Stomach (tissue), 9 donors: ENCODE measurements around the gene MTCH1. TPM values are rescaled to one million over a fixed set of nuclear protein-coding genes. Genes with fewer than 3 reads are reported as not detected.

ENCODE experiments used
- DNase-seq, 2 donors: peaks; one replicate each; pipeline versions ENCODE4 v3.0.0 to v3.0.0-alpha.2; 2013 to 2019
- H3K27ac ChIP-seq, 5 donors: fragments of 200-600 bp in 4 of 5; sonication (generic) in 4 of 5; one replicate each; pipeline ENCODE4 v1.5.1; 2013 to 2019; ENCODE audit warnings: mild to moderate bottlenecking in 1 of 5, moderate library complexity in 1 of 5
- H3K27me3 ChIP-seq, 3 donors: fragments of 200-600 bp; sonication (generic); one replicate each; pipeline ENCODE4 v1.5.1; 2017 to 2019; ENCODE audit warnings: mixed run types in 1 of 3
- H3K36me3 ChIP-seq, 4 donors: fragments of 200-600 bp; sonication (generic); 1 replicate in 3 of 4; 2 replicates in 1 of 4; pipeline ENCODE4 v1.5.1; 2016 to 2019
- H3K4me1 ChIP-seq, 4 donors: fragments of 200-600 bp; sonication (generic); one replicate each; pipeline ENCODE4 v1.5.1; 2016 to 2019
- H3K4me3 ChIP-seq, 4 donors: fragments of 200-600 bp; sonication (generic) in 3 of 4; one replicate each; pipeline ENCODE4 v1.5.1; 2016 to 2019; ENCODE audit warnings: mild to moderate bottlenecking in 1 of 4
- H3K9me3 ChIP-seq, 4 donors: fragments of 200-600 bp; sonication (generic); one replicate each; pipeline ENCODE4 v1.5.1; 2016 to 2019
- CTCF ChIP-seq, 7 experiments: fragments of 450-650 bp in 4 of 7; fragments of 200-600 bp in 3 of 7; sonication (generic) in 3 of 7; IDR thresholded peaks; one replicate each; pipeline ENCODE4 v1.5.1; 2016 to 2019; ENCODE audit warnings: antibody characterized with exemption in 7 of 7, control low read depth in 2 of 7, mild to moderate bottlenecking in 1 of 7
- EP300 ChIP-seq: sonication (generic); formaldehyde crosslinking; IDR thresholded peaks from one replicate; pipeline ENCODE4 v1.6.1; 2017; ENCODE audit warnings: antibody characterized with exemption
- POLR2A ChIP-seq, 4 donors: fragments of 450-650 bp; IDR thresholded peaks; one replicate each; pipeline ENCODE4 v1.6.1; 2016; ENCODE audit warnings: antibody characterized with exemption in 4 of 4, control low read depth in 2 of 4, mild to moderate bottlenecking in 1 of 4, moderate library complexity in 1 of 4
- POLR2AphosphoS5 ChIP-seq, 3 donors: sonication (generic); formaldehyde crosslinking; IDR thresholded peaks; one replicate each; pipeline ENCODE4 v1.6.1; 2016; ENCODE audit warnings: antibody characterized with exemption in 3 of 3
- WGBS, 5 donors: extraction: QIAGEN DNeasy Blood & Tissue Kit in 3 of 5; methylation state at CpG; one replicate each; pipeline versions ENCODE4 v1.1.5 to v1.1.7; 2013 to 2018; 5-methylcytosine and 5-hydroxymethylcytosine counted together
- intact Hi-C: fragments of 100-400 bp; cut with DNase I; formaldehyde crosslinking; loops from one replicate; pipeline ENCODE4 v1.15.1; 2023; ENCODE audit warnings: low total_unique reads
- polyA plus RNA-seq, 3 donors: library from polyadenylated mRNA; stranded (reverse); fragments of 200-250 nt; gene quantifications; one replicate each; pipeline ENCODE4 v1.2.3, GENCODE V29; 2013
- total RNA-seq, 5 donors: library from RNA; depleted of rRNA; stranded (reverse); fragments of >200 nt; gene quantifications; one replicate each; pipeline versions ENCODE4 v1.1.0 to v1.2.3, GENCODE V29; 2014 to 2016
- donor health status: healthy with polysubstance abuse.
- donor health status: Bipolar disorder and iron deficiency.
- donor health status: healthy.

The MTCH1 gene
- total and polyA plus RNA-seq, 8 donors, result 110 to 202 (median 148) TPM

- TF ChIP-seq CTCF (IDR thresholded peaks at IDR 0.05) (no peak), EP300 (no peak), POLR2A (IDR thresholded peaks at IDR 0.05) (no peak), POLR2AphosphoS5 (IDR thresholded peaks at IDR 0.05) (no peak)
- Histone ChIP-seq H3K27me3 (no peaks in the 10 kb centered on the region), H3K4me1 (peaks cover 0 to 23% (median 14%) of the 10 kb centered on the region in 4 donors), H3K9me3 (no peaks in the 10 kb centered on the region), H3K27ac (no peak overlapping the region), H3K36me3 (no peaks in the 10 kb centered on the region), H3K4me3 (no peak overlapping the region)
- WGBS, 5 donors, result 86 to 94% (median 87%) methylated on average over 12 of the region's 12 CpGs
- intact Hi-C loops, result loop anchor here (10.0 kb wide), 1 partner anchor 250 kb away; no protein-coding TSS in a partner anchor
- no peak for DNase-seq
Measured at GRCh38 chr6:37014667-37015066, 28.7 kb upstream of the MTCH1 start.

- Histone ChIP-seq H3K4me1 (peaks cover 0 to 15% (median 9%) of the 10 kb centered on the region in 4 donors), H3K9me3 (no peaks in the 10 kb centered on the region), H3K27ac (no peak overlapping the region), H3K36me3 (no peaks in the 10 kb centered on the region), H3K4me3 (no peak overlapping the region), H3K27me3 (no peaks in the 10 kb centered on the region)
- intact Hi-C loops, result loop anchor here (10.0 kb wide), 1 partner anchor 249 kb away; no protein-coding TSS in a partner anchor
- TF ChIP-seq EP300 (no peak), POLR2A (IDR thresholded peaks at IDR 0.05) (no peak), POLR2AphosphoS5 (IDR thresholded peaks at IDR 0.05) (no peak), CTCF (IDR thresholded peaks at IDR 0.05) (no peak)
- DNase-seq, result no peak
- WGBS, 5 donors, result 82 to 90% (median 84%) methylated on average over 19 to 21 of the region's 21 CpGs
Measured at GRCh38 chr6:37013516-37014491, 27.8 kb upstream of the MTCH1 start.

- Histone ChIP-seq H3K27ac (no peak overlapping the region), H3K4me3 (no peak overlapping the region), H3K4me1 (no peaks in the 10 kb centered on the region), H3K36me3 (no peaks in the 10 kb centered on the region), H3K9me3 (no peaks in the 10 kb centered on the region), H3K27me3 (no peaks in the 10 kb centered on the region)
- TF ChIP-seq POLR2AphosphoS5 (IDR thresholded peaks at IDR 0.05), result no peak
- no peak for TF ChIP-seq POLR2A (IDR thresholded peaks at IDR 0.05)
- TF ChIP-seq CTCF (IDR thresholded peaks at IDR 0.05), result no peak
- TF ChIP-seq EP300, result no peak
- intact Hi-C loops, result loop anchor here (10.0 kb wide), 1 partner anchor 247 kb away; no protein-coding TSS in a partner anchor
- WGBS, 5 donors, result 78 to 84% (median 82%) methylated on average over 8 to 11 of the region's 11 CpGs
- DNase-seq, result no peak
Measured at GRCh38 chr6:37011656-37012378, 25.8 kb upstream of the MTCH1 start.

- WGBS, 5 donors, result 89 to 96% (median 91%) methylated on average over 4 to 10 of the region's 10 CpGs
Measured at GRCh38 chr6:37010402-37010892, 24.5 kb upstream of the MTCH1 start.

More at GRCh38 chr6:37010402-37010892, 24.5 kb upstream of the MTCH1 start:
- TF ChIP-seq POLR2AphosphoS5 (IDR thresholded peaks at IDR 0.05) (no peak), EP300 (no peak), POLR2A (IDR thresholded peaks at IDR 0.05) (no peak), CTCF (IDR thresholded peaks at IDR 0.05) (no peak)
- intact Hi-C loops, result loop anchor here (10.0 kb wide), 1 partner anchor 246 kb away; no protein-coding TSS in a partner anchor
- no peak overlapping the region for H3K4me3 ChIP-seq
- no peaks in the 10 kb centered on the region for H3K27me3 ChIP-seq
- no peaks in the 10 kb centered on the region for H3K9me3 ChIP-seq
- no peaks in the 10 kb centered on the region for H3K36me3 ChIP-seq
- no peak overlapping the region for H3K27ac ChIP-seq
- peaks cover 0 to 8% (median 0%) of the 10 kb centered on the region in 4 donors for H3K4me1 ChIP-seq
- no peak for DNase-seq
